ENCODE results near the gene TSPEAR.

The TSPEAR gene

DNA sequence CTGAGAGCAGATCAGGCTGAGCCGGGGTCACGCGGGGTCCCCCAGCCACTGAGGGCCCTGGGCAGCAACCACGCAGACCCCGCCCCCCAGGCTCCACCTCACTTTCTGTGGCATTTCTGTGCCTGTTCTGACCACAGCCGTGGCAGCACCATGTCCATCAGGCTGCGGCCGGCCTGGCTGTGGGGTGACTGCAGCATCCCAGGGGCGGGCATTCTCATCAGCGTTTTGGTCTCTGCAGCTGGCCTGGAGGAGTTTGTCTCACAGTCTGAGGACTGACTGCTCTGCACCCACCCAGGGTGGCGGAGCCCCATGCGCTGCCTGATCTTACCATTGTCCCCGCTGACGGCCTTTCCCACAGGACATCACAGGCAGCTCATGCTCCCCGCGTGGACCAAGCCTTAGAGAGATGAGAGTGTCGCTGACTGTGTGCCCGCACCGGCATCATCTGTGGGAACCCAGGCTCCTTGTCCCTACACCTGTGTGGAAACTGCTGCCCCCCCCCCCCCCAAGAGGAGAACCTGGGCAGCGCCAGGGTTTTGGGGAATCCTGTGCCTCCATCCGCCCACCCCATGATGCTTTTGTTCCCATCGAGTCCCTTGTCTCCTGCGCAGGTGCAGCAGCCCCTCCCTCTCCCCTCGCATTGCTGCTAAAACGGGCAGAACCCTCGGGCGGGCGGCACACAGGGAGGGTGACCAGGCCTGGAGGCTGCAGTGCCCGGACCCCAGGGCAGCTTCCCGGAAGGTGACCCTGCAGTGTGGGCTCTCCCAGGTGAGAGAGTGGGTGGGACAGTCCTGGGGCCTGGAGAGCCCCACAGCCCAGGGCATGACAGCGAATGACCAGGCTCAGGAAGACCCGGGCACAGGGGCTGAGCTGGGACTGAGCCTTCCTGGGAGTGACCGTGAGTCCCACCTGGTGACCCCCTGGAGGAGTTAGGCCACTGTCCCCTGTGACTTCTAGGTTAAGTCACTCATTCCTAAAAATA is 173.2 kb downstream of the TSPEAR start:
- no peak for DNase-seq

DNA sequence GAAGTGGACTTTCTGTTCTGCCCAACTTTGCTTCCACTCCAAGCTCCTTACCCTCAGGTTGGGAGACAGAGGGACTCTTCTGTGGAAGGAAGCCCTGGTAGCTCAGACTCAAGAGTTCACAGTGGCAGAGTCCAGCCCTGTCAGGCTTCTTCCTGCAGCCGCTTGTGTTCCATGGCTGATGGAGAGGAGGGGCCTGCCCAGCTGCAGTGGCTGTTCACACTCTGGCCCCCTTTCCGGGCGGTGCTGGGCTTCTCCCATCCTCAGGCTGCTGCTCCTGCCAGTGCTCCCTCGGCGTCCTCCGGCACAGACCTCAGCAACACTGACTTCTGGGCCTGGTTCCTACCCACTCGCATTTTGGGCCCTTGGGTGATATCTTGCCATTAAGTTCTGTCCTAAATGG is 175.4 kb downstream of the TSPEAR start:
- DNase-seq: no peak

DNA sequence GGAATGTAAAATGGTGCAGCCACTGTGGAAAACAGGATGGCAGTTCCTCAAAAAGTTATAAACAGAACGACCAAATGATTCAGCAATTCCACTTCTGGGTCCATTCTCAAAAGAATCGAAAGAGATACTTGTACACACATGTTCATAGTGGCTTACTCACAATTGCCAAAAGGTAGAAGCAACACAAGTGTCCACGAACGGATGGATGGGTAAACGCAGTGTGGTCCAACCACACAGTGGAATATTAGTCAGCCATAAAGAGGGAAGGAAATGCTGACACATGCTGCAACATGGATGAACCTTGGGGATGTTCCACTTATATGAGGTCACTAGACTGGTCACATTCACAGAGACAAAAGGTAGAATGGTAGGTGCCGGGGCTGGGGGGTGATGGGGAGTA is 176.7 kb downstream of the TSPEAR start:
- DNase-seq: no peak

DNA sequence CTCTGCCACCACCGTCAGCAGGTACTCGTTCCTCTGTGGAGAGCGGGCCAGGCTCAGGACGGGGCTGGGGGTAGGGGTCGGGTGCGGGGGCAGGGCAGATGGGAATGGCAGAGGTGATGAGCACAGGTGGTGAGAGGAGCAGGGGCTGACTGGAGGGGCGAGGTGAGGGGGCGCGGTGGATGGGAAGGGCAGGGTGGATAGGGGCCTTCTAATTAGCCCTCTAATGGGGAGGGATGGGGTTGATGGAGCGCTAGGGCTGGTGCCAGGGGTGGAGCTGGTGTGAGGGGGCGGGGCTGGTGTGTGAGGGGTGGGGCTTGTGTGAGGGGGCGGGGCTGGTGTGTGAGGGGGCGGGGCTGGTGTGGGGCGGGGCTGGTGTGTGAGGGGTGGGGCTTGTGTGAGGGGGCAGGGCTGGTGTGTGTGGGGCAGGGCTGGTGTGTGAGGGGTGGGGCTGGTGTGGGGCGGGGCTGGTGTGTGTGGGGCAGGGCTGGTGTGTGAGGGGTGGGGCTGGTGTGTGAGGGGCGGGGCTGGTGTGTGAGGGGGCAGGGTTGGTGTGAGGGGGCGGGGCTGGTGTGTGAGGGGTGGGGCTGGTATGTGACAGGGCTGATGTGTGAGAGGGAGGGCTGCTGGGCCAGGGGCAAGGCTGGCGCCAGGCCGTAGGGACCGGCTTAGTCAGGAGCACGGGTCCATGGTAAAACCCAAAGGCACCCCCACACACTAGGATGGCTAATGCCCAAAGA is 177.3 kb downstream of the TSPEAR start:
- DNase-seq: no peak

DNA sequence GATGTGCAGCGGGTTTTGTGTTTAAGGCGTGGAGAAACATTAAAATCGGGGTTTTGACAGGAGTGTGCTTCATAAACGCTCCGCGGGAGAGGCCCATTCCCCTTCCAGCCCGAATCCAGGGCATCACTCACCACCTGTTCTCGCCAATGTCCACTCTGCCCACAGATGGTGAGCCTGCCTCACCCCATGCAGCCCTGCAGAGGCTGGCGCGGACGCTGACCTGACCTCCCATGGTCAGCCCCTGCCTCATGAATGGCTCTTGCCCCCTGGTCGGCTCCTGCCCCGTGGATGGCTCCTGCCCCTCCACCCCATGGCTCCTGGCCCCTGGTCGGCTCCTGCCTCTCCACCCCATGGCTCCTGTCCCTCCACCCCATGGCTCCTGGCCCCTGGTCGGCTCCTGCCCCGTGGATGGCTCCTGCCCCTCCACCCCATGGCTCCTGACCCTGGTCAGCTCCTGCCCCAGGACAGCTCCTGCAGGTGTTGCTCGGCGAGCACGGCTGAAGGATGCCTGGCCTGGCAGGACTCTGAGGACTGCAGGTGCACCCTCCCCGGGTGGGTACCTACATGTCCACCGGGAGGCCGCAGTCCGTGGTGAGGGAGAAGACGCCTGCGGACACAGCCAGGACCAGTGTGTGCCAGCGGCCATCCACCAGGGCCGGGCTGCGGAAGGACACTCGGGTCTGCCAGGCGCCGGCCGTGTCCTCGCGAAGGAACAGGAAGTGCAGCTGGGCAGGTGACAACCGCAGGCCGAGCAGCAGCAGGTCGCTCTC is 178.1 kb downstream of the TSPEAR start:
- DNase-seq: no peak

DNA sequence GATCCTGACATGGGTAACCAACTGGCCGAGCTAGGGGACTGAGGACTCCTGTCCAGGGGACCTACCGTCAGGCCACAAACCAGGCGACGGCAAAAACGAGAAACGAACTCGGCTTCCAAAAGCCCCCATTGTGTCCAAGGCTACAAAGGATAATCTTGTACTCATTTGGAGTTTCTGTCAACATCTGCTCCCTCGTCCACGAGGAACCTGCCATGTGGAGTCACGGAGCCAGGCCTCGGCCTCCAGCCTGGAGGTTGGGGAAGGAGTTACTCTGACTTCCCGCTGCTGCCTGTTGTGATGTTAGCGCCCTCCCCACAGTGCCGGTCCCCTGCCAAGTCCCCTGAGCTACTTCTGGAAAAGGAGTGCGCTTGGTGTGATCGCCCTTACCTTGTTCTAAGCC is 178.7 kb downstream of the TSPEAR start:
- DNase-seq: no peak

DNA sequence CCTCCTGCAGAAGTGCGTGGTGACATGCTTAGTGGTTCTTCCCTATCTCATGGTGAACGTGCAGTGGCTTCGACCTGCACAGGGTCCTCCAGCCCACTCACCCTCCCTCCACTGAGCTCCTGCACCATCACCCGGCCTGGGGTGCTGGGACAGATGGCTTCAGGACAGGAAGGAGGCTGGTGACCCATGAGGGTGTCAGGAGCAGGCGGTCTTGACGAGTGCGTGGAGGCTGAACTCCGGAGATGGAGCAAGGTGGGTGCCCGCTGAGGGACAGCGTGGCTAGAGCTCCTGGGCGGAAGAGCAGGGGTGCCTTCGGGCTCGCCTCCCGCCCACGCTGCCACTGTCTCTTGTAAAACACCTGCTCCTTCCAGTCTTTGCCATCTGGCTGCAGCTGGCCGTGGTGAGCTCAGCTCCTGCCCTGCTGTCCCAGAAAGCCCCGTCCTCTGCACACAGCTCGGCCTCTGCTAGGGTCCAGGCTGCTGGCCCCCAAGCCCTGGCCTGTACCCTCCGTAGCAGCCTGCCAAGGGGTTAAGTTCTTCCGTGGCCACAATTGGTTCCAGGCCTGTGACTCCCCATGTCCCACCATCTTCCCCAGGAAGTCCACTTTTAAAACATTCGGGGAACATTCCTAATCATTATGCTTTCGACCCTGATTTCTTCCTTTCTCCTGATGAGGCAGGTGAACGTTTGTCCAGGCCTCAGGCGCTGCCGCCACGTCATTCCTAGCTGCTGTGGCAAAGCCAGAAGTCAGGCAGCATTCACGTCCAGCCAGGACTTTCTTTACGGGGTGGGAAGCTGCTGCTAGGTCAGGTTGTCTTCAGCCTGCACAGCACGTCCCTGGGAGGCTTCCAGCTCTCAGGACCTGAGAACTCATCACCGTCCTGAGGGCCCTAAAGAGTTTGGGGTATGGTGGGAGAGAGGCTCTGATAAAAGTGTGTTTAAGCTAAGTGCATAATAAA is 179.5 kb downstream of the TSPEAR start:
- DNase-seq: no peak

DNA sequence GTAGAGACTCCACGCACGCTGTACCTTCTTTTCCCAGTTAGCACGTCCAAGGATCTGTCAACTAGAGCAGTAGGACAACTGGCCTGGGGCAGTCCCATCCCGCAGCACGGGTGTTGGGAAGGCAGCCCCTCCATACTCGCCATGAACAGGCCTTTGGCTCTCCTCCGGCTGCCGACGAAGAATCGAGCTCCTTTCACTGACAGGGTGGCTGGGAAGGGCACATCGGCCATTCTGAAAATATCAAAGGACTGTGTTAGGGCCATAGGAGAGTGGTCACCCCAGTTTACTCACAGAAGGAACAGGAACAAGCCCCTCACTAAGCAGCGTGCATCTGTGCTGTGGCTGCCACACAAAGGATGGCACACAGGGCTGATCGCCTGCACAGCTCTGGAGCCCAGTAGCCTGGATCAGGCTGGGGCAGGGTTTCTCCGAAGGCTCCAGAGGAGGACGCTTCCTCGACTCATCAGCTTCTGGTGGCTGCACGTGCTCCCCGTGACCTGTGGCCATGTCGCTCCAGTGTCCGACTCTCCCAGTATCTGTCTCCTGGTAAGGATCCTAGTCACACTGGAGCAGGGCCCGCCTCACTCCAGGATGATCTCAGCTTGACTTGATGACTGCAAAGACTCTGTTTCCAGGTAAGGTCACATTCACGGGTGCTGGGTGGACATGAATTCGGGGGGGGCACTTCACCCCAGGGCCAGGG is 180.3 kb downstream of the TSPEAR start:
- DNase-seq: no peak

DNA sequence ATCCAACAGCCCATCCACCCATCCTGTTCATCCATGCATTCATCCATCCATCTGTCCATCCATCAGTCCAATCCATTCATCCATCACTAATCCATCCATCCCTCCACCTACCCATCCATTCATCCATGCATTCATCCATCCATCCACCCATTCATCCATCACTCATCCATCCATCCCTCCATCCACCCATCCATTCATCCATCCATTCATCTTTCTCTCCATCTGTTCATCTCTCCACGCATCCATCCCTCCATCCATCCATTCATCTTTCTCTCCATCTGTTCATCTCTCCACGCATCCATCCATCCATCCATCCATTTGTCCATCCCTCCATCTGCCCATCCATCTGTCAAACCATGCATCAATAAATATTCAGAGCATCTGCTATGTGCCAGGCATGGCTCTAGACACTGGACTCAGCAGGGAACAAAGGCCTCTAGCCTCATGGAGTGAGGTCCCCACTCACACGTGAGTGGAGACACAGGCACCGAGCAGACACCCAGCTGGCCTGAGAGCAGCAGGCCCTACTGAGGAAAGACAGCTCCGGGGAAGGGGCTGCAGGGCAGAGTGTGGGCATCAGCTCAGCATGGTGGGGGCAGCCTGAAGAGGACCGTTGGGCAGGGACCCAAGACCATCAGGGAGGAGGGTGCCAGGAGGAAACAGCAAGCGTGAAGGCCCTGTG is 181.0 kb downstream of the TSPEAR start:
- no peak for DNase-seq

DNA sequence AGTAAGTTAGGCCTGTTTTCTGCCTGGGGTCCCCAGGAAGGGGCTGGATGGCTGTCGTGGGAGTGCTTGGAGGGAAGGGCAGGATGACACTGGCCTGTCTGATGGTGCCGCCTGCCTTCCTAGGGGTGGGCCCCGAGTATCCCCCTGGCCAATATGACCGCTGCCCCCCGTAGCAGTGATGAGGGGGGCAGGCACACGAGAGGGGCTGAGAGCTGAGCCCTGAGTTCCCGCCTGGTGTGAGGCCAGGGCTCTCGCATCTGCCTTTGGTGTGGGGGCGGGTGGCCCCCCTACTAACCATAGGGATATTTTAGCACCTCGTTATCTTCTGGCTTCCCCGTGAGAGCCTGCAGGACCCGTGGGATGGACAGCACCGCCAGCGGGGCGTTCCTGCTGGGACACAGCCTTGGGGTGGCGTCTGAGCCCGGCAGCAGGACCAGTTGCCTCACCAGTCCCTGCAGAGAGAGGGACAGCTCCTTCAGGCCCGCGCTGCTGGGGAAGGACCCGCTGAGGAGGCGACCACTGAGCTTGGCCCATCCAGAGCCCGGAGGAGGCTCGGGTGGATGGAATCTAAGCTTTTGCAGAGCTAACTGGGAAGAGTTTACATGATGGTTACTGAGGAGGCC is 181.8 kb downstream of the TSPEAR start:
- no peak for DNase-seq

DNA sequence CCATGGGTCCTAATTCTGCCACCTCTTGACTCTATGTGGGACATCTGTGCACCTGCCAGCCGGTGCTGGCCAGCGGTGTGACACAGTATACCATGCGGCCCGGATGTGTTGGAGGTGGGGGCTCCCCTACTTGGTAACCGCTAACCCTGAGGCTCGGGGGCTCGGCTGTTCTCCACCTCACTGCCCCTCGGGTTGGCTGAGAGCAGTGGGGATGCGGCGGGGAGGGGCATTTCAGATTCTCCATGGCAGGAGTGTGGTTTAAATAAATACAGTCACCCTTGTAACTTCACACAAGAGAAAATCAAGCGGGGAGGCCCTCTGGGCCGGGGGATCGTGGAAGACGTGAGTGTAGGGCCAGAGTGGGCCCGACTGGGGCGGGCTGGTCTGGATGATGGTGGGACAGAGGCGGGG is 182.4 kb downstream of the TSPEAR start:
- no peak for DNase-seq

DNA sequence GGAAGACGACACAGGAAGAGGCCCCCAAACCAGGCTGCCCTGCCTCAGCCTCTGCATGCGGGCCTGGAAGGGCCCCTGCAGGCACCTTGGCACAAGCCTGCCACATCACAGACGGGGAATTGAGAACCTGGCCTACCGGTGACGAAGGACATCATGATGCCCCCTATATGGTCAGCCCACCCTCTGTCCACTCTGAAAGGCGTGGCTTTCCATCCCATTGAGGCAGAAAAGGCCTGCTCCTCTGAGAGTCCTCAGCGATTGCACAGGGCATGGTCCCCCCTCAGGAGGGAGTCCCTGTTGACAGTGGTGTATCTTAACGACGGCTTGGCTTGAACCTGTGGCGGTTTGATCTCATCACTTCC is 182.8 kb downstream of the TSPEAR start:
- no peak for DNase-seq

DNA sequence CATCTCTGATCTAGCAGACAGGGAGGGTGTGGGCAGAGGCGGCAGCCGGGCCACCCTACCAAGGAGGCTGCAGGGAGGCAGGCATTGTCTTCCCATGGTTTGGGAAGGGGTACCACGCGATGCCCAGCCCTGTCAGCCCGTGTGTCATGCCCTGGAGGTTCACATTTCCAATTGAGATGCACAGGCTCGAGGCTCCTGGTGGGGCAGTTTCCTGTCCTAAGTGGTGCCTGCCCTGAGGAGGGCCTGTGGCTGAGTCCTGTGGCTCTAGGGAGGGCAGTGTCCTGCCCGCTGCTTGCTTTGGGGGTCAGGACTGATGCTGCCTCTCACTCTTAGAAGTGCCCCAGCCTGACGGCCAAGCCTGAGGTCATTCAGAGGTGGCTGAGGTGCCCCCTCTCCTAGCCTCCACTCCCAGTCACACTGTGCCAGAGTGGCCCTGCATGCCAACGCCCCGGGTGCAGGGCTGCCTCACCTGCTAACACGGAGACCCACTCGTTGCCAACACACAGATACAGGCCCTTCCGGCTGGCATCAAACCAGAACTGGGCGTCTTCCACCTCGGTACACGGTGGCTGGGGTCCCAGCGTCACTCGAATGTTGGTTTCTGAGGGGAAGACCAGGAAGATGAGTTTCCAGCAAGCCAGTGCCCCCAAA is 183.3 kb downstream of the TSPEAR start:
- DNase-seq: no peak

DNA sequence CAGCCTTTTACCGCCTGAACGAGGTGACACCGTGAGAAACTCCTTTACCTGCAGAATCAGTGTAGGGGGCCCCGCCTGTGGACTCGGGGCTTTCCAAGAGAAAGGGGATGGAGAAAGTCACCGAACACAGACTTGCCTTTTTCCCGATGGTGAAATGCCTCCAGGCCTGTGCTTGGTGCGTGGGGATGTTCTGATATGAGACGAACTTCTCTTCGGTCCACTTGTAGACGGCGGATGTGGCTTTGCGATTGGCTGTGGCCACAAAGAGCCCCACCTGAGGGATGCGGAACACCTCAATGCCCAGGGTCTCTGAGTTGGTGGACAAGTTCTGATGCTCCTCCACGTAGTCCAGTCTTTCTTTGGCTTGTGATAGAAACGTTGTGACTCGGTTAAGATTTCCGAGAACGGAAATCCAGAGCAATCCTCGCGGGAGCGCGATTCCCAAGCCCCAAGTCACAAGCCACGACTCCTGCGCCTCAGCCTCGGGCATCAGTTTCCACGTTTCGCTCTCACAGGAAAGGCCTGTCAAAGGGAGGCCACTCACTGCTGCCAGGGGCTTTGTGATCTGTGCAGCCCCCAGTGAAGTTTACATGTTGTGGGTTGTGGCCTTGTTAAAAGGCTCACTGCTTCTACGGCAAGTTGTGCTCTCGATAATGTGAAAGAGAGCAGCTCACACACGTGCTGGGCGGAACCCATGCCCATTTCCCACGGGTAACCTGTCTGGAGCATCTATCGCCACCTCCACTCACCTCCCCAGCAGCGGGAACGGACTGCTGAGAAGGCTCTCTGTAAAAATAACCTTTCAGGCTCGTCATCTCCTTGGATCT is 184.0 kb downstream of the TSPEAR start:
- no peak for DNase-seq

DNA sequence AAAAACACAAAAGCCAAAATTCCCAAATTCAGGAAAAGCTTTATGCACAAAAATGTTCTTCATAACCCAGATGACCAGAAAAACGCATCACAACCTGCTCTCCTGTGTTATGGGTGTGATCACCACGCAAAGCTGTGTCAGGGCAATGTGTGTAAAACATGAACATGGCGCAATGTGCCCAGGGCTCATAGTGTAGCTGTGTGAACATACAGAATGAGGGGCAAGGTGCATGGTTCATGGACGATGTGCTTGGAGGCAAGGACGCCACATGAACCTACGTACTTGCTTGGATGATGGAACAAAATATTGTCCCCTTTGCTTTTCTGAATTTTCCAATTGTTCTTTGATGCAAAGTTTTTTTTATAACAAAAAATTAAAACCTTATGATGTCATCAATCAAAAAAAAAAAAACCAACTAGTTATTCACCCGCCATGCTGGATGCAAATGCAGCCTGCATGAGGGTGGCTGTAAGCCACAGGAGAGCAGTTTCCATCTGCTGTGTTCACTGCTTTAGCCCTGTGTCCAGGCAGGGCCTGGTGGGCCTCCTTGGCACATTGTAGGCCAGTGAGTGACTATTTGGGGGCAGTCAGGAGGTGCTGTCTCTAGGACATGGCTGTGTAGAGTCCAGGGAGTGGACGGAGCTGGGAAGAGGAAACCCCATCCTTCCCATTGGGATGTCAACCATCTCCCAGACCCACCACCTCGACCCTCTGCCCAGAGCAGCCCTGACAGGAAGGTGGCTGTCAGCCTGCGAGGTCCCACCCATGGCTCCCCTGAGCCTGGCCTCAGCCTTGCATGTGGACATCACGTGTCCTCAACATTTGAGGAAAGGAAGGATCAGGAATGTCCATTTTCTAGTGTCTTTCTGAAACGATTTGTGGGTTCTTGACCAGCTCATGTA is 185.0 kb downstream of the TSPEAR start:
- DNase-seq: no peak

DNA sequence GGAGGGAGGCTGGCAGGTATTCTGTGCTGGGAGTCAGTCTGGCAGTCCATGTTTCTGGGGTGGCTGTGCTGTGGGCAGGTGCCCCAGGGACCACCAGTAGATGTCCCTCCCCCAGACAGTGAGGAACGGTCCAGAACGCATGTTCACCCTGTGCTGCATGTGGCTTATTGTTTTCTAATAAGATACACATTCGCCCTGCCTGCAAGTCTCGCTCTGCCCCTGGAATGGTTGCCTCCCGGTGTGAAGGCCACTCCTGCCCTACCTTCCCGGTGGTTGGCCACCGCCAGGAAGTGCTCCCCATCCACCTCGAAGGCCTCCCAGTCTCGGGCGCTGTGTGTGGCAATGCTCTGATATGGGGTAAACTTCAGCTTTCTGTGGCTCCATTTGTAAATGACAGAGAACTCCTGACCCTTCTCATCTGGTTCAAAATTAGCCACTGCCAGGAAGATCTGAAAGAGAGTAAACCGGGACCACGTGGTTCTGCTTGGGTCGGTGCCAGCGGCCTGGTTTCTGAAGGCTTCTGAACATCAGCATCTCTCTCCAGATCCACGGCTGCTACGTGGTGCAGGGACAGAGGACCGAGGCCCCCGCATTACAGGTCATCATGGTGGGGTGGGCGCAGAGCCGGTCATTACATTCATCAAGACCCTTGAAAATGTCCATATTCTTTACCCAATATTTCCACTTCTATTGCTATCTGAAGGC is 185.8 kb downstream of the TSPEAR start:
- DNase-seq: no peak
